DMS79 treated with DMSO at 0.1 percent for 48 hours (cell line): ENCODE data around the gene PRKAG2.
A peak's percentile ranks its signal among the peaks of the same experiment; 100 is the strongest.
"Not testable (repeated sequence)": the region's sequence is repeated elsewhere in the genome, so short reads cannot be mapped to it uniquely, and the experiment has no call there.

Experiments used
- DNase-seq: peaks from one replicate; lab custom pipeline; 2025; lab: John Stamatoyannopoulos, UW

The PRKAG2 gene

GRCh38 chr7:151834271-151835035 lies 42.5 kb downstream of the PRKAG2 start:
- no peak for DNase-seq

- no peak for DNase-seq
These were observed 43.2 kb downstream of the PRKAG2 start for GRCh38 chr7:151833691-151834090.

- DNase-seq, result no peak
These were observed 43.7 kb downstream of the PRKAG2 start for GRCh38 chr7:151833213-151833651.

- DNase-seq, result no peak
These were observed 44.3 kb downstream of the PRKAG2 start for GRCh38 chr7:151832656-151833055.

- DNase-seq, result no peak
These were observed 44.8 kb downstream of the PRKAG2 start for GRCh38 chr7:151832138-151832537.

GRCh38 chr7:151831606-151832005 lies 45.3 kb downstream of the PRKAG2 start:
- no peak for DNase-seq

GRCh38 chr7:151830121-151830830 lies 46.6 kb downstream of the PRKAG2 start:
- DNase-seq, result no peak

- no peak for DNase-seq
These were observed 47.2 kb downstream of the PRKAG2 start for GRCh38 chr7:151829707-151830106.

- no peak for DNase-seq
These were observed 49.3 kb downstream of the PRKAG2 start for GRCh38 chr7:151827620-151828019.

- DNase-seq, result not testable (repeated sequence)
These were observed 50.6 kb downstream of the PRKAG2 start for GRCh38 chr7:151826316-151826715.

GRCh38 chr7:151825721-151826120 lies 51.2 kb downstream of the PRKAG2 start:
- DNase-seq, result no peak

- no peak for DNase-seq
These were observed 52.5 kb downstream of the PRKAG2 start for GRCh38 chr7:151824373-151824933.

- DNase-seq, result no peak
These were observed 53.1 kb downstream of the PRKAG2 start for GRCh38 chr7:151823566-151824372.

- no peak for DNase-seq
These were observed 54.3 kb downstream of the PRKAG2 start for GRCh38 chr7:151822541-151823181.

GRCh38 chr7:151821806-151822540 lies 54.9 kb downstream of the PRKAG2 start:
- no peak for DNase-seq

GRCh38 chr7:151821226-151821625 lies 55.7 kb downstream of the PRKAG2 start:
- DNase-seq, result no peak

GRCh38 chr7:151820491-151821105 lies 56.3 kb downstream of the PRKAG2 start:
- DNase-seq, result no peak

- DNase-seq, result no peak
These were observed 57.0 kb downstream of the PRKAG2 start for GRCh38 chr7:151819866-151820265.

GRCh38 chr7:151818674-151819519 lies 58.0 kb downstream of the PRKAG2 start:
- peak; percentile 20 for DNase-seq
